AG04450 (cell line): ENCODE measurements around the gene RGS6. TPM values are rescaled to one million over a fixed set of nuclear protein-coding genes. Genes with fewer than 3 reads are reported as not detected.

Experiments used
- CTCF ChIA-PET: fragments of 300-600, 350-600 bp; formaldehyde crosslinking; extraction: SDS; loops from one replicate; lab custom pipeline; 2022; ENCODE audit warnings: antibody characterized with exemption, inconsistent platforms; lab: Charles Lee
- POLR2A ChIA-PET: fragments of 350-600 bp; formaldehyde crosslinking; extraction: SDS; loops from one replicate; lab custom pipeline; 2021; ENCODE audit warnings: antibody characterized with exemption, inconsistent platforms; lab: Yijun Ruan, JAX
- DNase-seq: peaks from one replicate; pipeline ENCODE4 v3.0.0-alpha.2; 2011; ENCODE audit warnings: low read depth, low spot score
- H3K27ac ChIP-seq: one replicate; pipeline ENCODE4 v1.5.1; 2012; ENCODE audit warnings: low read depth, low read length, control low read depth
- H3K27me3 ChIP-seq: one replicate; pipeline ENCODE4 v1.6.0; 2012; ENCODE audit warnings: low read length; ENCODE audit not compliant: control insufficient read depth, insufficient read depth
- H3K4me3 ChIP-seq: 2 replicates; pipeline ENCODE4 v1.5.1; 2011; ENCODE audit warnings: mild to moderate bottlenecking, low read depth, low read length, control low read depth
- H3K9me3 ChIP-seq: 2 replicates; pipeline ENCODE4 v1.5.1; 2012; ENCODE audit warnings: low read length; ENCODE audit not compliant: control insufficient read depth, insufficient read depth
- CTCF ChIP-seq: IDR thresholded peaks from 2 replicates; pipeline ENCODE4 v1.5.1; 2011; ENCODE audit warnings: low read depth, low read length, control low read depth, inconsistent platforms
- polyA plus RNA-seq: library from polyadenylated mRNA; depleted of rRNA; stranded (reverse); fragments of >200 nt; gene quantifications from 2 replicates; pipeline ENCODE4 v1.2.3, GENCODE V29; 2011

RGS6 gene
- polyA plus RNA-seq, 1 experiment, result not detected

GRCh38 chr14:72247896-72248465 lies 315.8 kb downstream of the RGS6 start:
- no peak for DNase-seq
- TF ChIP-seq CTCF, result no peak
- H3K9me3 ChIP-seq, result no peaks in the 10 kb centered on the region
- ChIA-PET CTCF (no interaction called here), POLR2A (no interaction called here)
- H3K27me3 ChIP-seq, result no peaks in the 10 kb centered on the region
- no peak overlapping the region for H3K27ac ChIP-seq
- no peak overlapping the region for H3K4me3 ChIP-seq

GRCh38 chr14:72253503-72253902 lies 321.3 kb downstream of the RGS6 start:
- CTCF ChIA-PET, result no interaction called here
- POLR2A ChIA-PET, result no interaction called here
- H3K27me3 ChIP-seq, result no peaks in the 10 kb centered on the region
- H3K9me3 ChIP-seq, result peaks cover 4% of the 10 kb centered on the region; the same call in 1 of the 2 replicates
- no peak overlapping the region for H3K27ac ChIP-seq
- H3K4me3 ChIP-seq, result no peak overlapping the region
- no peak for DNase-seq
- TF ChIP-seq CTCF, result no peak

GRCh38 chr14:72254202-72254936 lies 322.1 kb downstream of the RGS6 start:
- CTCF ChIA-PET, result no interaction called here
- POLR2A ChIA-PET, result no interaction called here
- no peaks in the 10 kb centered on the region for H3K27me3 ChIP-seq
- H3K9me3 ChIP-seq, result peaks cover 4% of the 10 kb centered on the region; the same call in 1 of the 2 replicates
- no peak for TF ChIP-seq CTCF
- H3K4me3 ChIP-seq, result no peak overlapping the region
- no peak for DNase-seq
- no peak overlapping the region for H3K27ac ChIP-seq

- Histone ChIP-seq H3K4me3 (no peak overlapping the region), H3K27ac (no peak overlapping the region), H3K9me3 (peaks cover 4% of the 10 kb centered on the region; the same call in 1 of the 2 replicates), H3K27me3 (no peaks in the 10 kb centered on the region)
- POLR2A ChIA-PET, result no interaction called here
- DNase-seq, result no peak
- no peak for TF ChIP-seq CTCF
- CTCF ChIA-PET, result no interaction called here
These were observed 322.8 kb downstream of the RGS6 start for GRCh38 chr14:72254937-72255472.

GRCh38 chr14:72256055-72256454 lies 323.8 kb downstream of the RGS6 start:
- Histone ChIP-seq H3K9me3 (peaks cover 4% of the 10 kb centered on the region; the same call in 1 of the 2 replicates), H3K27ac (no peak overlapping the region), H3K27me3 (no peaks in the 10 kb centered on the region), H3K4me3 (no peak overlapping the region)
- no peak for TF ChIP-seq CTCF
- ChIA-PET CTCF (no interaction called here), POLR2A (no interaction called here)
- no peak for DNase-seq
